GM12878 (cell line): ENCODE measurements around the gene RIC1. TPM values are rescaled to one million over a fixed set of nuclear protein-coding genes. Genes with fewer than 3 reads are reported as not detected.

Experiments
- ATAC-seq: fragments of 200-7000 bp; cut with Tn5 transposase; 3 replicates; pipeline ENCODE4 v1.9.1; 2020; ENCODE audit warnings: mild to moderate bottlenecking, moderate library complexity
- BruUV-seq: library from RNA; stranded (reverse); fragments of 400-500 nt; replicated peaks from 2 replicates; lab custom pipeline; 2021; lab: Mats Ljungman, UMichigan
- CTCF ChIA-PET: fragments of 300-600 bp; sonication (Branson Sonifier 250); formaldehyde crosslinking; extraction: SDS; loops from one replicate; lab custom pipeline; 2021; ENCODE audit warnings: inconsistent platforms; lab: Yijun Ruan, JAX
- POLR2A ChIA-PET: fragments of 350-600 bp; formaldehyde crosslinking; extraction: SDS; loops from one replicate; lab custom pipeline; 2021; ENCODE audit warnings: inconsistent platforms; lab: Charles Lee
- RAD21 ChIA-PET: fragments of 300-600 bp; sonication (Branson Sonifier 250); formaldehyde crosslinking; loops from one replicate; lab custom pipeline; 2023; ENCODE audit warnings: antibody characterized with exemption; ENCODE audit not compliant: unreplicated experiment; lab: Charles Lee
- SMC1A ChIA-PET: fragments of 300-600 bp; sonication (Branson Sonifier 250); formaldehyde crosslinking; loops from one replicate; lab custom pipeline; 2023; ENCODE audit not compliant: unreplicated experiment, uncharacterized antibody; lab: Charles Lee
- DNase-seq: peaks from one replicate; pipeline ENCODE4 v3.0.0-alpha.2; 2011; ENCODE audit warnings: low read depth, low spot score
- FAIRE-seq: peaks from 3 replicates; lab custom pipeline; 2011; peaks lifted over from hg19 to GRCh38; lab: Jason Lieb, UNC
- H2AFZ ChIP-seq: 2 replicates; pipeline ENCODE4 v1.6.0; 2011; ENCODE audit warnings: low read depth, low read length, control low read depth; ENCODE audit not compliant: control insufficient read depth
- H3K27ac ChIP-seq: 2 replicates; pipeline ENCODE4 v1.5.1; 2011; ENCODE audit warnings: control low read depth; ENCODE audit not compliant: control insufficient read depth, insufficient read depth
- H3K27me3 ChIP-seq, 2 experiments: replicated peaks in 1 of 2; 2 replicates each; pipeline versions ENCODE4 v1.6.0 to v1.6.1; 2011; ENCODE audit warnings: low read length in 1 of 2; ENCODE audit not compliant: control insufficient read depth in 2 of 2, insufficient read depth in 2 of 2
- H3K36me3 ChIP-seq, 2 experiments: 2 replicates each; pipeline ENCODE4 v1.5.1; 2011; ENCODE audit warnings: low read length in 1 of 2; ENCODE audit not compliant: control insufficient read depth in 2 of 2, insufficient read depth in 2 of 2
- H3K4me1 ChIP-seq: 2 replicates; pipeline ENCODE4 v1.6.1; 2011; ENCODE audit warnings: mild to moderate bottlenecking, low read length, moderate library complexity, mixed read lengths; ENCODE audit not compliant: control insufficient read depth, insufficient read depth
- H3K4me2 ChIP-seq: 2 replicates; pipeline ENCODE4 v1.6.0; 2011; ENCODE audit warnings: control low read depth; ENCODE audit not compliant: control insufficient read depth, insufficient read depth
- H3K4me3 ChIP-seq: fragments of 200-600 bp; sonication (generic); 2 replicates; pipeline ENCODE4 v1.5.1; 2016
- H3K79me2 ChIP-seq: 2 replicates; pipeline ENCODE4 v1.6.0; 2011; ENCODE audit warnings: low read length; ENCODE audit not compliant: control insufficient read depth, insufficient read depth
- H3K9ac ChIP-seq: 2 replicates; pipeline ENCODE4 v1.8.0; 2011; ENCODE audit warnings: low read length, control low read depth, mixed read lengths; ENCODE audit not compliant: control insufficient read depth, insufficient read depth
- H3K9me3 ChIP-seq: replicated peaks from 3 replicates; pipeline ENCODE4 v1.5.1; 2011; ENCODE audit warnings: mild to moderate bottlenecking, low read length; ENCODE audit not compliant: control insufficient read depth, insufficient read depth
- H4K20me1 ChIP-seq: 2 replicates; pipeline ENCODE4 v1.6.0; 2011; ENCODE audit not compliant: control insufficient read depth, insufficient read depth
- E4F1 ChIP-seq: fragments of 450-650 bp; IDR thresholded peaks from 2 replicates; pipeline ENCODE4 v1.6.1; 2018; ENCODE audit warnings: borderline replicate concordance, mild to moderate bottlenecking; ENCODE audit not compliant: partially characterized antibody
- EED ChIP-seq: sonication (generic); IDR thresholded peaks from 2 replicates; pipeline ENCODE4 v1.6.1; 2016; ENCODE audit warnings: antibody characterized with exemption, low read depth
- EP300 ChIP-seq, 2 experiments: fragments of 150-350 bp in 1 of 2; IDR thresholded peaks; 2 replicates each; pipeline ENCODE4 v1.6.1; 2011 to 2012; ENCODE audit warnings: low read depth in 2 of 2, low read length in 2 of 2, borderline replicate concordance in 1 of 2, improper control_type of control experiment in 1 of 2, inconsistent platforms in 1 of 2; ENCODE audit not compliant: control insufficient read depth in 1 of 2
- HDGF ChIP-seq: fragments of 450-650 bp; IDR thresholded peaks from 2 replicates; pipeline ENCODE4 v1.6.1; 2016; ENCODE audit warnings: antibody characterized with exemption
- IKZF1 ChIP-seq: fragments of 450-650 bp; conservative IDR thresholded peaks from 2 replicates; pipeline ENCODE4 v1.6.1; 2017; ENCODE audit warnings: antibody characterized with exemption, mild to moderate bottlenecking
- IKZF2 ChIP-seq, 2 experiments: fragments of 450-650 bp; IDR thresholded peaks; 2 replicates each; pipeline ENCODE4 v1.6.1; 2017; ENCODE audit warnings: mild to moderate bottlenecking in 2 of 2, moderate library complexity in 2 of 2
- MEF2B ChIP-seq: fragments of 450-650 bp; IDR thresholded peaks from 2 replicates; pipeline ENCODE4 v1.6.1; 2018; ENCODE audit warnings: mild to moderate bottlenecking, moderate library complexity; ENCODE audit not compliant: partially characterized antibody, poor library complexity, severe bottlenecking
- MTA2 ChIP-seq: fragments of 450-650 bp; IDR thresholded peaks from 2 replicates; pipeline ENCODE4 v1.6.1; 2016; ENCODE audit warnings: low read depth, mild to moderate bottlenecking, moderate library complexity
- MYB ChIP-seq: fragments of 150-350 bp; IDR thresholded peaks from 2 replicates; pipeline ENCODE4 v1.6.1; 2014; ENCODE audit warnings: mild to moderate bottlenecking, low read depth, low read length, borderline replicate concordance
- NBN ChIP-seq: fragments of 450-650 bp; IDR thresholded peaks from 2 replicates; pipeline ENCODE4 v1.6.1; 2016
- RUNX3 ChIP-seq: IDR thresholded peaks from 2 replicates; pipeline ENCODE4 v1.6.1; 2012; ENCODE audit warnings: low read length, inconsistent platforms
- SKIL ChIP-seq: fragments of 450-650 bp; IDR thresholded peaks from 2 replicates; pipeline ENCODE4 v1.6.1; 2017; ENCODE audit warnings: mild to moderate bottlenecking, low read depth, inconsistent platforms; ENCODE audit not compliant: poor library complexity, severe bottlenecking
- SPI1 ChIP-seq: IDR thresholded peaks from 2 replicates; pipeline ENCODE4 v1.6.1; 2011; ENCODE audit warnings: low read depth, mild to moderate bottlenecking, low read length, moderate library complexity, borderline replicate concordance; ENCODE audit not compliant: insufficient read depth
- SRF ChIP-seq, 2 experiments: IDR thresholded peaks; 2 replicates each; pipeline ENCODE4 v1.6.1; 2011; ENCODE audit warnings: low read depth in 2 of 2, low read length in 2 of 2, mild to moderate bottlenecking in 1 of 2, moderate library complexity in 1 of 2
- ZNF217 ChIP-seq: fragments of 450-650 bp; IDR thresholded peaks from 2 replicates; pipeline ENCODE4 v1.6.1; 2017; ENCODE audit warnings: antibody characterized with exemption, mild to moderate bottlenecking
- ZSCAN29 ChIP-seq: fragments of 450-650 bp; IDR thresholded peaks from 2 replicates; pipeline ENCODE4 v1.6.1; 2017; ENCODE audit warnings: mild to moderate bottlenecking, moderate library complexity
- ZZZ3 ChIP-seq: IDR thresholded peaks from 2 replicates; pipeline ENCODE4 v1.6.1; 2011; ENCODE audit warnings: low read depth; ENCODE audit not compliant: control insufficient read depth, insufficient read length
- WGBS: methylation state at CpG from one replicate; pipeline ENCODE4 v1.1.6; 2016; ENCODE audit warnings: low lambda C conversion rate; ENCODE audit not compliant: insufficient replicate concordance, insufficient coverage; ENCODE audit errors: missing lambda C conversion rate; 5-methylcytosine and 5-hydroxymethylcytosine counted together
- in situ Hi-C: fragments of 300-500 bp; cut with MboI; formaldehyde crosslinking; loops from 9 replicates; pipeline ENCODE4 v1.14.3; 2018; ENCODE audit warnings: mixed read lengths
- intact Hi-C: fragments of 100-400 bp; cut with micrococcal nuclease; formaldehyde crosslinking; loops from one replicate; pipeline ENCODE4 v1.14.2; 2022; ENCODE audit not compliant: unreplicated experiment
- polyA plus RNA-seq, 11 experiments: library from polyadenylated mRNA; depleted of rRNA in 4 of 11; unstranded in 6 of 11; stranded (reverse) in 5 of 11; fragments of >200 nt; fragmentation: Nextera tagmentation in 4 of 11; fragmentation: Illumina TruSeq in 1 of 11; extraction: Ambion mirVana in 4 of 11; extraction: Trizol in 1 of 11; gene quantifications; 1 replicate in 1 of 11; 2 replicates in 10 of 11; pipeline versions ENCODE4 v1.2.1 to v1.2.3, GENCODE V29; 2011 to 2016; ENCODE audit warnings: inconsistent platforms in 2 of 11, missing spikeins in 2 of 11, low read depth in 1 of 11
- total RNA-seq, 4 experiments: library from RNA; depleted of rRNA in 3 of 4; stranded (reverse); fragments of >200 nt in 3 of 4; fragmentation: Illumina TruSeq in 1 of 4; extraction: Trizol in 1 of 4; gene quantifications; 2 replicates each; pipeline versions ENCODE4 v1.2.1 to v1.2.3, GENCODE V29; 2013 to 2021
- TF ChIP-seq, protein P1 (sequence below): fragments of 450-650 bp; IDR thresholded peaks from 2 replicates; pipeline ENCODE4 v1.6.1; 2016; ENCODE audit warnings: mild to moderate bottlenecking

The RIC1 gene
- total and polyA plus RNA-seq, 10 of the 15 experiments (the other 5 are each of a cell fraction or from before 2014, with no cell fraction given) = 6.2 to 59.8 (median 33.3) TPM

GRCh38 chr9:5624655-5625054, 4.3 kb upstream of the RIC1 start:
- no peak overlapping the region; the same call in 1 of the 2 replicates for H3K9ac ChIP-seq
- in situ Hi-C loops = no loop called here
- DNase-seq (peak; percentile 52), FAIRE-seq (no peak), ATAC-seq (peak; percentile 19)
- CTCF ChIA-PET = interaction anchor here (0.9 to 4.2 kb wide), 11 partner anchors 15 to 424 kb away, joined by 3 to 23 read pairs (median 4); partner anchors contain the start of gene CD274
- RAD21 ChIA-PET = interaction anchor here (0.7 to 2.5 kb wide), 16 partner anchors 11 to 352 kb away, joined by 3 to 16 read pairs (median 3); partner anchors contain the start of gene CD274
- no peaks in the 10 kb centered on the region for H3K27me3 ChIP-seq
- peaks cover 28% of the 10 kb centered on the region for H3K4me1 ChIP-seq
- H3K36me3 ChIP-seq = peaks cover 0 to 3% of the 10 kb centered on the region in 2 experiments; a peak in 1 of 4 replicates
- H3K27ac ChIP-seq = peak overlapping the region; percentile 53
- H3K4me3 ChIP-seq = peak overlapping the region; percentile 31; the same call in 1 of the 2 replicates
- SMC1A ChIA-PET = interaction anchor here (0.7 to 2.5 kb wide), 22 partner anchors 10 to 297 kb away, joined by 3 to 20 read pairs (median 4); no protein-coding TSS in a partner anchor
- no peaks in the 10 kb centered on the region for H4K20me1 ChIP-seq
- no TSS peak for BruUV-seq
- no peak overlapping the region for H2AFZ ChIP-seq
- H3K9me3 ChIP-seq = no peaks in the 10 kb centered on the region; the same call in 1 of the 3 replicates
- H3K79me2 ChIP-seq = peaks cover 70% of the 10 kb centered on the region
- 0% methylated on average over 2 of the region's 2 CpGs for WGBS
- intact Hi-C loops = loop anchor here (5.0 kb wide), 1 partner anchor 208 kb away; the partner anchor contains the start of gene ERMP1
- peak overlapping the region; percentile 21 for H3K4me2 ChIP-seq
- POLR2A ChIA-PET = interaction anchor here (0.6 to 2.1 kb wide), 13 partner anchors 16 to 1027 kb away, joined by 3 to 11 read pairs (median 4); partner anchors contain the start of gene CD274
- TF ChIP-seq E4F1 = no peak
- peak; percentile 50; the same call in 1 of the 2 replicates for TF ChIP-seq EED
- TF ChIP-seq SKIL = peak; percentile 86
- TF ChIP-seq MEF2B = peak; percentile 69
- TF ChIP-seq IKZF2 (IDR thresholded peaks at IDR 0.05) = peak; percentile 56 to 74
- TF ChIP-seq, protein P1, sequence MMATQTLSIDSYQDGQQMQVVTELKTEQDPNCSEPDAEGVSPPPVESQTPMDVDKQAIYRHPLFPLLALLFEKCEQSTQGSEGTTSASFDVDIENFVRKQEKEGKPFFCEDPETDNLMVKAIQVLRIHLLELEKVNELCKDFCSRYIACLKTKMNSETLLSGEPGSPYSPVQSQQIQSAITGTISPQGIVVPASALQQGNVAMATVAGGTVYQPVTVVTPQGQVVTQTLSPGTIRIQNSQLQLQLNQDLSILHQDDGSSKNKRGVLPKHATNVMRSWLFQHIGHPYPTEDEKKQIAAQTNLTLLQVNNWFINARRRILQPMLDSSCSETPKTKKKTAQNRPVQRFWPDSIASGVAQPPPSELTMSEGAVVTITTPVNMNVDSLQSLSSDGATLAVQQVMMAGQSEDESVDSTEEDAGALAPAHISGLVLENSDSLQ = peak; percentile 73
- TF ChIP-seq SPI1 = peak; percentile 53; the same call in 1 of the 2 replicates
- 0 out of 2 replicates have a peak, but pooled peaks have one; percentile 38 for TF ChIP-seq MYB
- TF ChIP-seq ZNF217 = peak; percentile 59; the same call in 1 of the 2 replicates
- TF ChIP-seq IKZF1 = peak; percentile 57; the same call in 1 of the 2 replicates
- no peak for TF ChIP-seq ZZZ3
- TF ChIP-seq NBN = 0 out of 2 replicates have a peak, but pooled peaks have one; percentile 29
- TF ChIP-seq SRF (IDR thresholded peaks at IDR 0.05; ENCODE audit: low read depth in 2 of 2, low read length in 2 of 2) = no peak
- peak; percentile 76 for TF ChIP-seq MTA2
- peak; percentile 94 for TF ChIP-seq RUNX3
- no peak for TF ChIP-seq HDGF
- no peak for TF ChIP-seq ZSCAN29
- peak; percentile 59 to 64; a peak in 2 of 4 replicates for TF ChIP-seq EP300 (IDR thresholded peaks at IDR 0.05; ENCODE audit: borderline replicate concordance in 1 of 2, control insufficient read depth in 1 of 2, low read depth in 2 of 2, low read length in 2 of 2)
